Thymus (tissue), 11 donors: ENCODE measurements around the gene RTCA. TPM values are rescaled to one million over a fixed set of nuclear protein-coding genes. Genes with fewer than 3 reads are reported as not detected.
"Not testable (repeated sequence)": the region's sequence is repeated elsewhere in the genome, so short reads cannot be mapped to it uniquely, and the experiment has no call there.

Experiments
- DNase-seq, 9 donors: peaks; one replicate each; pipeline ENCODE4 v3.0.0-alpha.2; 2013; ENCODE audit warnings: low spot score in 9 of 9, low read depth in 6 of 9, missing footprints in 1 of 9
- H3K27ac ChIP-seq, 2 donors: one replicate each; pipeline ENCODE4 v1.5.1; 2013; ENCODE audit warnings: control low read depth in 1 of 2, low read depth in 1 of 2, low read length in 1 of 2, mild to moderate bottlenecking in 1 of 2, moderate library complexity in 1 of 2
- H3K27me3 ChIP-seq, 2 donors: one replicate each; pipeline ENCODE4 v1.5.1; 2013; ENCODE audit warnings: low read length in 1 of 2; ENCODE audit not compliant: control insufficient read depth in 2 of 2, insufficient read depth in 1 of 2
- H3K36me3 ChIP-seq, 2 donors: one replicate each; pipeline ENCODE4 v1.5.1; 2013; ENCODE audit warnings: low read length in 1 of 2, mild to moderate bottlenecking in 1 of 2, moderate library complexity in 1 of 2; ENCODE audit not compliant: control insufficient read depth in 2 of 2, insufficient read depth in 2 of 2
- H3K4me1 ChIP-seq, 2 donors: one replicate each; pipeline ENCODE4 v1.5.1; 2013; ENCODE audit warnings: low read length in 2 of 2; ENCODE audit not compliant: control insufficient read depth in 2 of 2, insufficient read depth in 2 of 2
- H3K4me3 ChIP-seq, 2 donors: one replicate each; pipeline ENCODE4 v1.5.1; 2013; ENCODE audit warnings: low read length in 2 of 2, control low read depth in 1 of 2, mild to moderate bottlenecking in 1 of 2
- H3K9me3 ChIP-seq, 2 donors: one replicate each; pipeline ENCODE4 v1.5.1; 2013; ENCODE audit warnings: low read length in 1 of 2, mild to moderate bottlenecking in 1 of 2; ENCODE audit not compliant: control insufficient read depth in 2 of 2, insufficient read depth in 1 of 2
- WGBS: extraction: QIAGEN DNeasy Blood & Tissue Kit; methylation state at CpG from one replicate; pipeline ENCODE4 v1.1.7; 2013; 5-methylcytosine and 5-hydroxymethylcytosine counted together
- polyA plus RNA-seq: library from polyadenylated mRNA; stranded (reverse); fragments of 200-250 nt; gene quantifications from one replicate; pipeline ENCODE4 v1.2.3, GENCODE V29; 2013
- total RNA-seq: library from RNA; stranded (reverse); fragments of 120-200 nt; gene quantifications from one replicate; pipeline ENCODE4 v1.2.4, GENCODE V29; 2013
- donor health status: healthy.

RTCA gene
- total and polyA plus RNA-seq, 2 donors, result 29.5 to 35.3 TPM

- WGBS, result 100% methylated on average over 1 of the region's 1 CpG
- no peak for DNase-seq
- Histone ChIP-seq H3K4me3 (no peak overlapping the region), H3K36me3 (peaks cover 3 to 44% of the 10 kb centered on the region in 2 donors), H3K27ac (no peak overlapping the region), H3K9me3 (no peaks in the 10 kb centered on the region), H3K4me1 (no peaks in the 10 kb centered on the region), H3K27me3 (no peaks in the 10 kb centered on the region)
Observed at GRCh38 chr1:100232156-100232555, 33.9 kb upstream of the RTCA start.

- not testable (repeated sequence) for H3K27me3 ChIP-seq, H3K4me3 ChIP-seq, H3K4me1 ChIP-seq, H3K9me3 ChIP-seq, H3K27ac ChIP-seq, DNase-seq
- H3K36me3 ChIP-seq, result peaks cover 6 to 49% of the 10 kb centered on the region in 2 donors
- WGBS, result 96% methylated on average over 4 of the region's 4 CpGs
Observed at GRCh38 chr1:100233566-100233965, 32.5 kb upstream of the RTCA start.

DNA sequence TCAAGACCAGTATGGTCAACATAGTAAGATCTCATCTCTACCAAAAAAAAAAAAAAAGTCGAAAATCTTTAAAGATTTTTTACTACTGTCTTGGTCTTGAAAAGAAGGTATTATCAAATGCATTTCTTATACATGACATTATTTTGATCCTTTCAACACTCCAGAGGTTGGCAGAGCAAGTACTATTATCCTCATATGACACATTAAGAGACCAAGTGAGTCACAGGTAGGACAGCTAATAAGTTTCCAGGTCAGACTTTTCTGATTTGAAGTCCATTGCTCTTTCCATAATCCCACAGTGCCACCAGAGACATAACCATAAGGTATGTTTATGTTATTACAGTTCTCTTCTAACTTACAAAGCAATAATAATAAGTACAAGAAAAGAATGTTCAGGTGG is 31.6 kb upstream of the RTCA start:
- no peaks in the 10 kb centered on the region for H3K9me3 ChIP-seq
- no peaks in the 10 kb centered on the region for H3K4me1 ChIP-seq
- H3K27ac ChIP-seq, result no peak overlapping the region
- WGBS, result 100% methylated on average over 1 of the region's 1 CpG
- H3K36me3 ChIP-seq, result peaks cover 6 to 51% of the 10 kb centered on the region in 2 donors
- no peak overlapping the region for H3K4me3 ChIP-seq
- H3K27me3 ChIP-seq, result no peaks in the 10 kb centered on the region
- no peak for DNase-seq

DNA sequence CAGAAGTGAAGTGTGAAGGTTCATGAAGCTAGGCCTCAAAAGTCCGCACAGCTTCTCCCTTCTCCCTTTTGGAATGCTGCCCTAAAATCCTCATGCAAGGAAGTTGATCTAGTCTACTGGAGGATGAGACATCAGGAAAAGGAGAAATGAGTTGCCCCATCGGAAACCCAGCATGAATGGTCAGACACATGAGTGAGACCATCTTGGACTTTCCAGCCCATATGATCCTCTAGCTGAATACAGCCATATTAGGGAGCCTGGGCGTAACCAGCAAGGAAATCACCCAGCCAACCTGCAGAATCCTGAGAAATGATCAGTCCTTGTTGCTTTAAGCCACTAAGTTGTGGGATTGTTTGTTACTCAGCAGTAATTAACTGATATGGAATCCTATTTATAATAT is 28.9 kb upstream of the RTCA start:
- H3K4me1 ChIP-seq, result no peaks in the 10 kb centered on the region
- peaks cover 3 to 38% of the 10 kb centered on the region in 2 donors for H3K36me3 ChIP-seq
- no peak overlapping the region for H3K4me3 ChIP-seq
- H3K27me3 ChIP-seq, result no peaks in the 10 kb centered on the region
- WGBS, result 99% methylated on average over 3 of the region's 3 CpGs
- H3K9me3 ChIP-seq, result no peaks in the 10 kb centered on the region
- no peak for DNase-seq
- no peak overlapping the region for H3K27ac ChIP-seq

DNA sequence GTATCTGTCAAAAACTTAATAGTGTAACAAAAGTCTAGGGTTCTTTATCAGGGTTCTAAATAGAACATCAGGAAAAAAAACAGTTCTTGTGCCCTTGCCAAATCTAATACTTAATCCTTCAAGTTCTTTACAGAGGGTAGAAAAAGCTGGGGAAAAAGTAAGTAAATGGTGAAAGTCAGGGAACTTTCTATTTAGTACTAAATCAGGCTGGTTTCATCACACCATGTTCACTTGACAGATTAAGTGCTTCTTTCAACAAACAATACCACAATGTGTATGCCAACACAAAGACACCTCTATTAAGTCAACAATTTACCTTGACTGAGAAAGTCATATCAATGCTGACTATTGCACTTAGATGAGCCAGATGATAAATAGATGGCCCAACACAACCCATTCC is 26.1 kb upstream of the RTCA start:
- no peak overlapping the region for H3K27ac ChIP-seq
- peaks cover 3 to 26% of the 10 kb centered on the region in 2 donors for H3K36me3 ChIP-seq
- H3K27me3 ChIP-seq, result no peaks in the 10 kb centered on the region
- no peak for DNase-seq
- H3K4me1 ChIP-seq, result no peaks in the 10 kb centered on the region
- H3K4me3 ChIP-seq, result no peak overlapping the region
- no peaks in the 10 kb centered on the region for H3K9me3 ChIP-seq

DNA sequence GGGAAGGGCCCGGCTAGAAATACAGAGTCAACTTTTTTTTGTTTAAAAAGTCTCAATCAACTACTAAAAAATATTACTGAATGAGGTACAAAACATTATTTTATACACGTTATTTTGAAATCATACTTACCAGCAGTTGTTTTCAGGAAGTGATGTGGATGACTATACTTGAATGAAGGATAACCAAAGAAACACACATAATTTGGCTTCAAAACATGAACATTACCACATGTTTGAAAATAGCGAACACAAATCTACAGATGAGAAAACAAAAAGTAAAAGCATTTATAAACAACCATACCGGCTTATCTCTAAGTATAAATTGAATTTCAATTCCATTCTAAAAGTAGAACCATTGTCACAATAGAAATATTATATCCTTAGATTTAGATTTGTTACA is 25.4 kb upstream of the RTCA start:
- no peak for DNase-seq
- no peak overlapping the region for H3K27ac ChIP-seq
- peaks cover 3 to 26% of the 10 kb centered on the region in 2 donors for H3K36me3 ChIP-seq
- no peaks in the 10 kb centered on the region for H3K27me3 ChIP-seq
- H3K4me1 ChIP-seq, result no peaks in the 10 kb centered on the region
- WGBS, result 97% methylated on average over 4 of the region's 4 CpGs
- H3K9me3 ChIP-seq, result no peaks in the 10 kb centered on the region
- no peak overlapping the region for H3K4me3 ChIP-seq

- WGBS, result 98% methylated on average over 4 of the region's 4 CpGs
- H3K9me3 ChIP-seq, result no peaks in the 10 kb centered on the region
Observed at GRCh38 chr1:100246738-100247137, 19.3 kb upstream of the RTCA start.

GRCh38 chr1:100249155-100249536 is 16.9 kb upstream of the RTCA start:
- Histone ChIP-seq H3K36me3 (no peaks in the 10 kb centered on the region), H3K27ac (peak overlapping the region; percentile 83 to 89), H3K9me3 (no peaks in the 10 kb centered on the region), H3K4me3 (peak overlapping the region; percentile 76 to 96), H3K4me1 (peaks cover 2 to 8% of the 10 kb centered on the region in 2 donors), H3K27me3 (no peaks in the 10 kb centered on the region)
- DNase-seq, result peak in 1 of 9 donors; percentile 3
- WGBS, result 2% methylated on average over 12 of the region's 12 CpGs

More at GRCh38 chr1:100246738-100247137, 19.3 kb upstream of the RTCA start:
- no peak overlapping the region for H3K27ac ChIP-seq
- no peaks in the 10 kb centered on the region for H3K36me3 ChIP-seq
- peaks cover 2 to 8% of the 10 kb centered on the region in 2 donors for H3K4me1 ChIP-seq
- DNase-seq, result no peak
- no peaks in the 10 kb centered on the region for H3K27me3 ChIP-seq
- no peak overlapping the region for H3K4me3 ChIP-seq

GRCh38 chr1:100249537-100250257 is 16.3 kb upstream of the RTCA start, which contains the start of gene DBT:
DBT (minus strand) TSS chr1:100249834; CDS start chr1:100249820, 14 bp downstream.
- under 1% methylated on average over 31 of the region's 31 CpGs for WGBS
- H3K27ac ChIP-seq, result peak within 1 kb of the TSS; percentile 83 to 89
- peak within 1 kb of the TSS; percentile 76 to 96 for H3K4me3 ChIP-seq
- H3K9me3 ChIP-seq, result no peaks in the 10 kb centered on the region
- H3K27me3 ChIP-seq, result no peaks in the 10 kb centered on the region
- DNase-seq, result peak; percentile 74 to 96 (median 90)
- no peaks in the 10 kb centered on the region for H3K36me3 ChIP-seq
- peaks cover 2 to 8% of the 10 kb centered on the region in 2 donors for H3K4me1 ChIP-seq
